PC-9 (cell line): ENCODE measurements around the gene MTCL1.

Experiments used
- EZH2 ChIP-seq: fragments of 200-600 bp; sonication (generic); IDR thresholded peaks from 2 replicates; pipeline ENCODE4 v1.8.0; 2017; ENCODE audit warnings: antibody characterized with exemption, low read depth
- TF ChIP-seq, protein P1 (sequence below): fragments of 200-600 bp; sonication (generic); conservative IDR thresholded peaks from 2 replicates; pipeline ENCODE4 v1.6.1; 2017; ENCODE audit warnings: mixed run types, antibody characterized with exemption, mild to moderate bottlenecking, moderate library complexity

DNA sequence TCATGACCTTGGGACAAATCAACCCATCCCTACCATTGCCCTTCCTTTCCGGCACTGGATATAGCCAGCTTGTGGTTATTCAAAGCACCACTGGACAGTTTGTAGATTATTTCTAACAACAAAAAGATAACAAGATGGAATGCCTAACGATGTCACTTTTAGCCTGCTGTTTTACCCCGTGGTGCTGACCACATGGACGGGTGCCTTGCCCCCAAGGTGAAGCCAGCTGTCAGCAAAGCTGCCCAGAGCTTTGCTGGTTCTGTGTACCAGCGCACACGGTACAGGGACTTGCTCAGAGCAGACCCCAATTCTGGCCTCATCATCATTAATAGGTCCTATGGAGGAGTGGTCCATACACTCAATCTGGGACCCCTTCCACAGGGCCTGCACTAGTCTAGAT is 118.2 kb downstream of the MTCL1 start:
- TF ChIP-seq, protein P1, sequence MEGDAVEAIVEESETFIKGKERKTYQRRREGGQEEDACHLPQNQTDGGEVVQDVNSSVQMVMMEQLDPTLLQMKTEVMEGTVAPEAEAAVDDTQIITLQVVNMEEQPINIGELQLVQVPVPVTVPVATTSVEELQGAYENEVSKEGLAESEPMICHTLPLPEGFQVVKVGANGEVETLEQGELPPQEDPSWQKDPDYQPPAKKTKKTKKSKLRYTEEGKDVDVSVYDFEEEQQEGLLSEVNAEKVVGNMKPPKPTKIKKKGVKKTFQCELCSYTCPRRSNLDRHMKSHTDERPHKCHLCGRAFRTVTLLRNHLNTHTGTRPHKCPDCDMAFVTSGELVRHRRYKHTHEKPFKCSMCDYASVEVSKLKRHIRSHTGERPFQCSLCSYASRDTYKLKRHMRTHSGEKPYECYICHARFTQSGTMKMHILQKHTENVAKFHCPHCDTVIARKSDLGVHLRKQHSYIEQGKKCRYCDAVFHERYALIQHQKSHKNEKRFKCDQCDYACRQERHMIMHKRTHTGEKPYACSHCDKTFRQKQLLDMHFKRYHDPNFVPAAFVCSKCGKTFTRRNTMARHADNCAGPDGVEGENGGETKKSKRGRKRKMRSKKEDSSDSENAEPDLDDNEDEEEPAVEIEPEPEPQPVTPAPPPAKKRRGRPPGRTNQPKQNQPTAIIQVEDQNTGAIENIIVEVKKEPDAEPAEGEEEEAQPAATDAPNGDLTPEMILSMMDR, result no peak
- TF ChIP-seq EZH2, result no peak
